ENCODE data around the gene NKX2-4.

DNA sequence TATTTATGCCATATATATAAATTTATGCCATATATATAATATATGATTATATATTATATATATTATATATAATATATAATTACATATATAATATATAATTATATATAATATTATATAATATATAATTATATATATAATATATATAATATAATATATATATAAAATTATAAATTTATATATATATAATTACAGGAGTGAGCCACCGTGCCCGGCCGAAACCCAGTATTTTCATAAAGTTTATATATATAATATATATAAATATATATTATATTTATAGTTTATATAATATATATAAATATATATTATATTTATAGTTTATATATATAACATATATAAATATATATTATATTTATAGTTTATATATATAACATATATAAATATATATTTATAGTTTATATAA lies 31.6 kb downstream of the NKX2-4 start:
- TF ChIP-seq POLR2A (IDR thresholded peaks at IDR 0.05; ENCODE audit: low read depth), result no peak
- TF ChIP-seq, protein P1, sequence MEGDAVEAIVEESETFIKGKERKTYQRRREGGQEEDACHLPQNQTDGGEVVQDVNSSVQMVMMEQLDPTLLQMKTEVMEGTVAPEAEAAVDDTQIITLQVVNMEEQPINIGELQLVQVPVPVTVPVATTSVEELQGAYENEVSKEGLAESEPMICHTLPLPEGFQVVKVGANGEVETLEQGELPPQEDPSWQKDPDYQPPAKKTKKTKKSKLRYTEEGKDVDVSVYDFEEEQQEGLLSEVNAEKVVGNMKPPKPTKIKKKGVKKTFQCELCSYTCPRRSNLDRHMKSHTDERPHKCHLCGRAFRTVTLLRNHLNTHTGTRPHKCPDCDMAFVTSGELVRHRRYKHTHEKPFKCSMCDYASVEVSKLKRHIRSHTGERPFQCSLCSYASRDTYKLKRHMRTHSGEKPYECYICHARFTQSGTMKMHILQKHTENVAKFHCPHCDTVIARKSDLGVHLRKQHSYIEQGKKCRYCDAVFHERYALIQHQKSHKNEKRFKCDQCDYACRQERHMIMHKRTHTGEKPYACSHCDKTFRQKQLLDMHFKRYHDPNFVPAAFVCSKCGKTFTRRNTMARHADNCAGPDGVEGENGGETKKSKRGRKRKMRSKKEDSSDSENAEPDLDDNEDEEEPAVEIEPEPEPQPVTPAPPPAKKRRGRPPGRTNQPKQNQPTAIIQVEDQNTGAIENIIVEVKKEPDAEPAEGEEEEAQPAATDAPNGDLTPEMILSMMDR (IDR thresholded peaks at IDR 0.05), result no peak
- no peak for TF ChIP-seq POLR2AphosphoS5 (IDR thresholded peaks at IDR 0.05)

All from esophagus muscularis mucosa (tissue), 3 donors.